ENCODE measurements around the gene SLX4. TPM values are rescaled to one million over a fixed set of nuclear protein-coding genes. Genes with fewer than 3 reads are reported as not detected.

Gene SLX4
- total RNA-seq, 4 donors from 2014 or later = 1.2 to 2.6 (median 2.5) TPM

GRCh38 chr16:3570420-3571062 lies 40.9 kb downstream of the SLX4 start:
- intact Hi-C loops (cut with DNase I; ENCODE audit: low total_unique reads) = no loop called here
- TF ChIP-seq POLR2A (IDR thresholded peaks at IDR 0.05) = no peak
- 79 to 82% methylated on average over 4 of the region's 4 CpGs for WGBS, 2 donors
- DNase-seq (ENCODE audit: low spot score in 2 of 2) = no peak
- no peak overlapping the region for H3K4me3 ChIP-seq (ENCODE audit: low read depth, poor library complexity, severe bottlenecking)

- WGBS, 2 donors = 94 to 96% methylated on average over 2 of the region's 2 CpGs
- intact Hi-C loops (cut with DNase I; ENCODE audit: low total_unique reads) = no loop called here
- no peak overlapping the region for H3K4me3 ChIP-seq (ENCODE audit: low read depth, poor library complexity, severe bottlenecking)
- TF ChIP-seq POLR2A (IDR thresholded peaks at IDR 0.05) = no peak
- TF ChIP-seq, protein P1, sequence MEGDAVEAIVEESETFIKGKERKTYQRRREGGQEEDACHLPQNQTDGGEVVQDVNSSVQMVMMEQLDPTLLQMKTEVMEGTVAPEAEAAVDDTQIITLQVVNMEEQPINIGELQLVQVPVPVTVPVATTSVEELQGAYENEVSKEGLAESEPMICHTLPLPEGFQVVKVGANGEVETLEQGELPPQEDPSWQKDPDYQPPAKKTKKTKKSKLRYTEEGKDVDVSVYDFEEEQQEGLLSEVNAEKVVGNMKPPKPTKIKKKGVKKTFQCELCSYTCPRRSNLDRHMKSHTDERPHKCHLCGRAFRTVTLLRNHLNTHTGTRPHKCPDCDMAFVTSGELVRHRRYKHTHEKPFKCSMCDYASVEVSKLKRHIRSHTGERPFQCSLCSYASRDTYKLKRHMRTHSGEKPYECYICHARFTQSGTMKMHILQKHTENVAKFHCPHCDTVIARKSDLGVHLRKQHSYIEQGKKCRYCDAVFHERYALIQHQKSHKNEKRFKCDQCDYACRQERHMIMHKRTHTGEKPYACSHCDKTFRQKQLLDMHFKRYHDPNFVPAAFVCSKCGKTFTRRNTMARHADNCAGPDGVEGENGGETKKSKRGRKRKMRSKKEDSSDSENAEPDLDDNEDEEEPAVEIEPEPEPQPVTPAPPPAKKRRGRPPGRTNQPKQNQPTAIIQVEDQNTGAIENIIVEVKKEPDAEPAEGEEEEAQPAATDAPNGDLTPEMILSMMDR (IDR thresholded peaks at IDR 0.05) = no peak
- DNase-seq (ENCODE audit: low spot score in 2 of 2) = no peak
These were observed 41.6 kb downstream of the SLX4 start for GRCh38 chr16:3569851-3570250.

DNA sequence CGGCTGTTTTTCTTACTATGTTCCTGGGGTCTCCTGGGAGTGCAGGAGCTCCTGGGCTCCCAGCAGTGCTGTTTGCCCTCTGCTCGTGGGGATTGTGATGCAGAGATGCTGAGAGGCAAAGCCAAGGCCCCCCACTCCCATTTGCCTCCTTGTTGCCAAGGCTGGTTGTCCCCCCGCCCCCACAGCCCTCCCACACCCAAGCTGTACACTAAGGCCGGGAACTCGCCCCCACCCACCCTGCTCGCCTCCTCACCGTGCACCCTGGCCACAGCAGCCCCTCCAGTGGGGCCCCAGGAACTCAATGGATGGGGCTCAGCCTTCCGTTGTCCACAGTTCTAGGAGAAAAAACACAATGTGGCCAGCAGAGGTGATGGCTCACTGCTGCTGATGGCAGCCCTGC lies 44.4 kb downstream of the SLX4 start:
- no peak for DNase-seq (ENCODE audit: low spot score in 2 of 2)
- WGBS, 2 donors = 68% methylated on average over 4 to 8 of the region's 8 CpGs
- H3K4me3 ChIP-seq (ENCODE audit: low read depth, poor library complexity, severe bottlenecking) = no peak overlapping the region
- intact Hi-C loops (cut with DNase I; ENCODE audit: low total_unique reads) = no loop called here
- TF ChIP-seq, protein P1 (IDR thresholded peaks at IDR 0.05) = no peak
- TF ChIP-seq POLR2A (IDR thresholded peaks at IDR 0.05) = no peak

DNA sequence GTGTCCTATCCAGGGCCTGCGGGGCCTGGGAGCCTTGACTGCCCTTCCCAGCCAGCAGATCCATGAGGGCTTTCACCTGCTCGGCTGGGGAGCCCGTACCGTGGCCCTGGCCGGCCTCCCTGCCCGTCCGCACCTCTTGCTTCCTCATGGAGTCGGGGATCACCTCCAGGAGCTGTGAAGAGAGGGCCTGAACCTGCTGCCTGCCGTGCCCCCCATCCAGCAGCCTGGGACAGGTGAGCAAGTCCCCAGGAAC lies 46.6 kb downstream of the SLX4 start:
- 93 to 100% methylated on average over 2 to 3 of the region's 9 CpGs for WGBS, 2 donors
- intact Hi-C loops (cut with DNase I; ENCODE audit: low total_unique reads) = no loop called here
- H3K4me3 ChIP-seq (ENCODE audit: low read depth, poor library complexity, severe bottlenecking) = no peak overlapping the region
- no peak for DNase-seq (ENCODE audit: low spot score in 2 of 2)
- TF ChIP-seq, protein P1 (IDR thresholded peaks at IDR 0.05) = no peak
- no peak for TF ChIP-seq POLR2A (IDR thresholded peaks at IDR 0.05)

- DNase-seq (ENCODE audit: low spot score in 2 of 2) = no peak
- H3K4me3 ChIP-seq (ENCODE audit: low read depth, poor library complexity, severe bottlenecking) = no peak overlapping the region
- WGBS, 2 donors = 92 to 94% methylated on average over 21 to 43 of the region's 43 CpGs
- intact Hi-C loops (cut with DNase I; ENCODE audit: low total_unique reads) = no loop called here
- no peak for TF ChIP-seq POLR2A (IDR thresholded peaks at IDR 0.05)
- TF ChIP-seq, protein P1 (IDR thresholded peaks at IDR 0.05) = no peak
These were observed 47.1 kb downstream of the SLX4 start for GRCh38 chr16:3564130-3564888.

DNA sequence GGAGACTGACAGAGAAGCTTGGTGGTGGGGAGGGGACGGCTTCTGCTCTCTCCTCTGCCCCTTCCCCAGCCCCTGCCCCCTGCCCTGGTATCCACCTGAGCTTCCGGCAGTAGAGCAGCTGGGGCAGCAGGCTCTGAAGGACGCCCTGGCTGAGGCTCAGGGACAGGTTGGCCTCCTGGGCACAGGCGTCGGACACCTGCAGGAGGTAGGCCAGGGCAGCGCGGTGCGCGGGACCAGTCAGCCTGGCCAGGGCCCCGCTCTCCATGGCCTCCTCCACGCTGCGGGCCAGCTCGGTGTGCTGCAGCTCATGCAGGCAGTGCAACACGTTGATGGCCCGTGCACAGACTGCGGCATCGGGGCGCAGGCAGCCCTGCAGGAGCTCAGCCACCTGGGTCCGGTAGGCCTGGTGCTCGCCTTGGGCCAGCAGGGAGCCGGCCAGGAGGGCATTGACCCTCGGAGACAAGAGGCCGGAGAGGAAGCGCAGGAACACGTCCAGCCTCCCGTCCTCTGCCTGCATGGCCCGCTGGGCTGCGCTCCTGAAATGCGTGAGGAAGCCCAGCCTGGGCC lies 48.4 kb downstream of the SLX4 start:
- DNase-seq (ENCODE audit: low spot score in 2 of 2) = no peak
- H3K4me3 ChIP-seq (ENCODE audit: low read depth, poor library complexity, severe bottlenecking) = no peak overlapping the region
- intact Hi-C loops (cut with DNase I; ENCODE audit: low total_unique reads) = no loop called here
- TF ChIP-seq, protein P1 (IDR thresholded peaks at IDR 0.05) = no peak
- TF ChIP-seq POLR2A (IDR thresholded peaks at IDR 0.05) = no peak
- 97 to 98% methylated on average over 29 of the region's 29 CpGs for WGBS, 2 donors

All from lower leg skin (tissue), 4 donors.